MM.1S (cell line): ENCODE measurements around the gene PIEZO1.

Experiments used
- DNase-seq: peaks from one replicate; pipeline ENCODE4 v3.0.0-alpha.2; 2015
- H2AFZ ChIP-seq: fragments of 300-600 bp; sonication (generic); 2 replicates; pipeline ENCODE4 v1.6.0; 2016; ENCODE audit warnings: antibody characterized with exemption, low read length
- H3F3A ChIP-seq: fragments of 300-600 bp; sonication (generic); 2 replicates; pipeline ENCODE4 v1.6.1; 2016; ENCODE audit warnings: mild to moderate bottlenecking, antibody characterized with exemption, low read length, moderate library complexity, mixed read lengths; ENCODE audit not compliant: insufficient read depth
- H3K27ac ChIP-seq: fragments of 300-600 bp; sonication (generic); 2 replicates; pipeline ENCODE4 v1.5.1; 2016; ENCODE audit warnings: mild to moderate bottlenecking, low read length
- H3K27me3 ChIP-seq: fragments of 300-600 bp; sonication (generic); replicated peaks from 2 replicates; pipeline ENCODE4 v1.6.0; 2016; ENCODE audit warnings: low read length; ENCODE audit not compliant: insufficient read depth
- H3K36me3 ChIP-seq: fragments of 300-600 bp; sonication (generic); replicated peaks from 2 replicates; pipeline ENCODE4 v1.6.1; 2016; ENCODE audit warnings: mild to moderate bottlenecking, low read length, mixed read lengths; ENCODE audit not compliant: insufficient read depth
- H3K4me1 ChIP-seq: fragments of 300-600 bp; sonication (generic); 2 replicates; pipeline ENCODE4 v1.6.1; 2016; ENCODE audit warnings: low read length, mixed read lengths
- H3K4me2 ChIP-seq: fragments of 300-600 bp; sonication (generic); 2 replicates; pipeline ENCODE4 v1.6.0; 2016; ENCODE audit warnings: low read depth, low read length
- H3K4me3 ChIP-seq: fragments of 300-600 bp; sonication (generic); 2 replicates; pipeline ENCODE4 v1.5.1; 2016; ENCODE audit warnings: low read length, mixed read lengths
- H3K79me2 ChIP-seq: fragments of 300-600 bp; sonication (generic); 2 replicates; pipeline ENCODE4 v1.6.1; 2016; ENCODE audit warnings: mixed run types, low read length, mixed read lengths
- H3K9ac ChIP-seq: fragments of 300-600 bp; sonication (generic); 2 replicates; pipeline ENCODE4 v1.6.1; 2016; ENCODE audit warnings: low read length, mixed read lengths
- H3K9me2 ChIP-seq: fragments of 300-600 bp; sonication (generic); replicated peaks from 2 replicates; pipeline ENCODE4 v1.6.1; 2016; ENCODE audit warnings: mild to moderate bottlenecking, low read length, mixed read lengths; ENCODE audit not compliant: insufficient read depth
- H3K9me3 ChIP-seq: fragments of 300-600 bp; sonication (generic); replicated peaks from 2 replicates; pipeline ENCODE4 v1.6.1; 2016; ENCODE audit warnings: mild to moderate bottlenecking, low read length, mixed read lengths; ENCODE audit not compliant: insufficient read depth
- H4K20me1 ChIP-seq: fragments of 300-600 bp; sonication (generic); 2 replicates; pipeline ENCODE4 v1.6.1; 2016; ENCODE audit warnings: mild to moderate bottlenecking, low read length, moderate library complexity, mixed read lengths; ENCODE audit not compliant: insufficient read depth
- EZH2 ChIP-seq: fragments of 300-600 bp; sonication (generic); optimal IDR thresholded peaks from 2 replicates; pipeline ENCODE3; 2017; ENCODE audit warnings: low read depth, mild to moderate bottlenecking, antibody characterized with exemption, low read length, mixed read lengths
- EZH2phosphoT487 ChIP-seq: fragments of 300-600 bp; sonication (generic); IDR thresholded peaks from 2 replicates; pipeline ENCODE4 v1.6.1; 2018; ENCODE audit warnings: antibody characterized with exemption, low read length
- TF ChIP-seq, protein P1 (sequence below): fragments of 300-600 bp; sonication (generic); IDR thresholded peaks from 2 replicates; pipeline ENCODE4 v1.5.1; 2016; ENCODE audit warnings: antibody characterized with exemption, low read length, mixed read lengths

Gene PIEZO1

GRCh38 chr16:88719267-88719932 lies 65.6 kb downstream of the PIEZO1 start:
- Histone ChIP-seq H3K36me3 (no peaks in the 10 kb centered on the region), H3K9ac (no peak overlapping the region)
- TF ChIP-seq EZH2phosphoT487 = no peak
- TF ChIP-seq EZH2 = no peak
- TF ChIP-seq, protein P1, sequence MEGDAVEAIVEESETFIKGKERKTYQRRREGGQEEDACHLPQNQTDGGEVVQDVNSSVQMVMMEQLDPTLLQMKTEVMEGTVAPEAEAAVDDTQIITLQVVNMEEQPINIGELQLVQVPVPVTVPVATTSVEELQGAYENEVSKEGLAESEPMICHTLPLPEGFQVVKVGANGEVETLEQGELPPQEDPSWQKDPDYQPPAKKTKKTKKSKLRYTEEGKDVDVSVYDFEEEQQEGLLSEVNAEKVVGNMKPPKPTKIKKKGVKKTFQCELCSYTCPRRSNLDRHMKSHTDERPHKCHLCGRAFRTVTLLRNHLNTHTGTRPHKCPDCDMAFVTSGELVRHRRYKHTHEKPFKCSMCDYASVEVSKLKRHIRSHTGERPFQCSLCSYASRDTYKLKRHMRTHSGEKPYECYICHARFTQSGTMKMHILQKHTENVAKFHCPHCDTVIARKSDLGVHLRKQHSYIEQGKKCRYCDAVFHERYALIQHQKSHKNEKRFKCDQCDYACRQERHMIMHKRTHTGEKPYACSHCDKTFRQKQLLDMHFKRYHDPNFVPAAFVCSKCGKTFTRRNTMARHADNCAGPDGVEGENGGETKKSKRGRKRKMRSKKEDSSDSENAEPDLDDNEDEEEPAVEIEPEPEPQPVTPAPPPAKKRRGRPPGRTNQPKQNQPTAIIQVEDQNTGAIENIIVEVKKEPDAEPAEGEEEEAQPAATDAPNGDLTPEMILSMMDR = no peak

GRCh38 chr16:88718178-88718577 lies 66.8 kb downstream of the PIEZO1 start:
- no peak overlapping the region for H3K4me2 ChIP-seq
- no peaks in the 10 kb centered on the region for H3K79me2 ChIP-seq
- H3K4me3 ChIP-seq = no peak overlapping the region
- no peaks in the 10 kb centered on the region for H4K20me1 ChIP-seq
- no peak for DNase-seq
- H3K27me3 ChIP-seq = no peaks in the 10 kb centered on the region
- no peak overlapping the region for H3K9ac ChIP-seq
- no peaks in the 10 kb centered on the region for H3K4me1 ChIP-seq
- TF ChIP-seq, protein P1 = no peak
- TF ChIP-seq EZH2phosphoT487 (no peak), EZH2 (no peak)
- H3K27ac ChIP-seq = no peak overlapping the region
- no peaks in the 10 kb centered on the region for H3K9me2 ChIP-seq
- no peak overlapping the region for H2AFZ ChIP-seq
- H3K9me3 ChIP-seq = no peaks in the 10 kb centered on the region
- H3F3A ChIP-seq = no peaks in the 10 kb centered on the region
- H3K36me3 ChIP-seq = no peaks in the 10 kb centered on the region

More at GRCh38 chr16:88719267-88719932, 65.6 kb downstream of the PIEZO1 start:
- H3K9me3 ChIP-seq = no peaks in the 10 kb centered on the region
- H3K27me3 ChIP-seq = no peaks in the 10 kb centered on the region
- H4K20me1 ChIP-seq = no peaks in the 10 kb centered on the region
- no peaks in the 10 kb centered on the region for H3F3A ChIP-seq
- H3K9me2 ChIP-seq = no peaks in the 10 kb centered on the region
- H3K4me2 ChIP-seq = no peak overlapping the region
- no peak overlapping the region for H3K4me3 ChIP-seq
- DNase-seq = no peak
- H2AFZ ChIP-seq = no peak overlapping the region
- no peaks in the 10 kb centered on the region for H3K4me1 ChIP-seq
- H3K27ac ChIP-seq = no peak overlapping the region
- no peaks in the 10 kb centered on the region for H3K79me2 ChIP-seq

GRCh38 chr16:88716601-88717001 lies 68.4 kb downstream of the PIEZO1 start:
- Histone ChIP-seq H3K4me1 (no peaks in the 10 kb centered on the region), H3K9me3 (no peaks in the 10 kb centered on the region), H3K4me2 (no peak overlapping the region), H3F3A (no peaks in the 10 kb centered on the region), H3K27ac (no peak overlapping the region), H3K9ac (no peak overlapping the region), H3K27me3 (no peaks in the 10 kb centered on the region), H2AFZ (no peak overlapping the region), H4K20me1 (no peaks in the 10 kb centered on the region), H3K36me3 (no peaks in the 10 kb centered on the region), H3K4me3 (no peak overlapping the region), H3K9me2 (no peaks in the 10 kb centered on the region), H3K79me2 (no peaks in the 10 kb centered on the region)
- DNase-seq = no peak
- TF ChIP-seq EZH2phosphoT487 (no peak), EZH2 (no peak)
- TF ChIP-seq, protein P1 = no peak
